Activated naive CD8-positive, alpha-beta T cell treated with anti-CD3 and anti-CD28 coated beads for 36 hours (primary cell): Measurements from ENCODE around the gene AIG1. TPM values are rescaled to one million over a fixed set of nuclear protein-coding genes. Genes with fewer than 3 reads are reported as not detected.
"Not testable (repeated sequence)": the region's sequence is repeated elsewhere in the genome, so short reads cannot be mapped to it uniquely, and the experiment has no call there.

Experiments
- DNase-seq: peaks from one replicate; pipeline ENCODE4 v3.0.0; 2021
- H3K27ac Mint-ChIP-seq: one replicate; pipeline ENCODE4 v1.8.0; 2022; ENCODE audit warnings: mild to moderate bottlenecking, moderate library complexity, mixed read lengths
- H3K27me3 Mint-ChIP-seq: one replicate; pipeline ENCODE4 v1.8.0; 2022; ENCODE audit warnings: mild to moderate bottlenecking, mixed read lengths
- H3K36me3 Mint-ChIP-seq: one replicate; pipeline ENCODE4 v1.8.0; 2021; ENCODE audit warnings: mild to moderate bottlenecking, mixed read lengths
- H3K4me1 Mint-ChIP-seq: one replicate; pipeline ENCODE4 v1.8.0; 2021; ENCODE audit warnings: mixed read lengths
- H3K4me3 Mint-ChIP-seq: one replicate; pipeline ENCODE4 v1.8.0; 2022; ENCODE audit warnings: mild to moderate bottlenecking, moderate library complexity, mixed read lengths
- H3K9me3 Mint-ChIP-seq: one replicate; pipeline ENCODE4 v1.8.0; 2022; ENCODE audit warnings: mixed read lengths
- total RNA-seq, 2 experiments: library from RNA; stranded (reverse); gene quantifications; one replicate each; pipeline ENCODE4 v1.2.3, GENCODE V29; 2021

The AIG1 gene
- total RNA-seq, 2 experiments from 2014 or later = 19.8 to 20.1 TPM

DNA sequence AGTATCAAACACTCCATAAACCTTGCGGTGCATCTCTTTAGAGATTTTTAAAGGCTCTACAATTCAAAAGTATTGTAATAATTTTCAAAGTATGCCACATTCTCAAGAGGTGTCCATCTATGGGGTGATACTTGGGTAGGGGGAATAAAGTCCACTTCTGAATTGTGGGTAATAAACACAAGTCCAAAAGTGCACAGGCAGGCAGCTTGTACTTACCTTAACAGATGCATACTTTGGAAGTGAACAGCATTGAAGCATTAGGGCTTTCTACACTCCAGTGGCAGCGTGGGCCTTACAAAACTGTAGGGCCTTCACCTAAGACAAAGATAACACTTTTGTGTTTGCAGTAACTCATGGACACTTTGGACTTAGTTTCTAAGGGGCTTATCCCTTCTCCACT, 58.6 kb downstream of the AIG1 start:
- Mint-ChIP-seq H3K27ac (no peak overlapping the region), H3K36me3 (peaks cover 16% of the 10 kb centered on the region), H3K9me3 (peaks cover 7% of the 10 kb centered on the region), H3K4me1 (no peaks in the 10 kb centered on the region), H3K27me3 (no peaks in the 10 kb centered on the region), H3K4me3 (no peak overlapping the region)
- DNase-seq = no peak

DNA sequence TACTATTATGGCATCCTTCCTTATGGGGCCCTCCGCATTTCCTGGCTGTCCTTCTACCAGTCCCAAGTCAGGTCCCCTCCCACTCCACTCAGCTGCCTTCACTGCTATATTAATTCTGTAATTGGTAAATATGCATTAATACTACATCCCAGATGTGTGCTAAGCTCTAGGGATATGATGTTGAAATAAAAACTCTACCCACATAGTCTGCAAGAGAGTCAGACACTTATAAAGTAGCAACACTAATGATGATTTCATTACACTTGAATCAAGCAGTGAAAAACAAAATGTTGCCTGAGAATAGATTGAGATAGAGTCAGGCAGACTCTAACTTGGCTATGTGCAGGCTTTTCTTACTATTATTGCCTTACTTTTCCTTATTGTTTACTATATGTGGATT, 62.4 kb downstream of the AIG1 start:
- Mint-ChIP-seq H3K9me3 (peaks cover 12% of the 10 kb centered on the region), H3K4me1 (peaks cover 7% of the 10 kb centered on the region), H3K4me3 (no peak overlapping the region), H3K36me3 (peaks cover 16% of the 10 kb centered on the region), H3K27ac (no peak overlapping the region), H3K27me3 (no peaks in the 10 kb centered on the region)
- no peak for DNase-seq

DNA sequence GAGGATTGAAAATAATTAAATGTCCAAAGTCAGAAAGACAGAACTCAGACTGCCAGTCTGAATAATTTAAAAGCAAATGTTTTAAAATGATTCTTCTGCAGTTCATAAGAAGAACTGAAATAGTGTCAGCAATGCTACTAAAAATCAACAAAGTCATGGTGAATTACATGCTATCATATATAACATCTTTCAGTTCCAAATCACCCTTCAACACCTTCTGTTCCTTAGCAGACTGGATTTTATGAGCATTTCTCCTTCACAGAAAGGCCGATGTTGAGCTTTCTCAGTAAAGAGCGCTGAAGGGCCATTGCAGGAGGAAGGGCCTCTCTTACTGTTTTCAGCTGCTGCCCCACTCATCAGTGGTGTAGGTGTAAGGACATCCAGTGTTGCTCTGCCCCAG, 63.3 kb downstream of the AIG1 start:
- Mint-ChIP-seq H3K9me3 (peaks cover 14% of the 10 kb centered on the region), H3K27me3 (no peaks in the 10 kb centered on the region), H3K4me3 (no peak overlapping the region), H3K4me1 (peaks cover 7% of the 10 kb centered on the region), H3K36me3 (peaks cover 22% of the 10 kb centered on the region), H3K27ac (no peak overlapping the region)
- no peak for DNase-seq

GRCh38 chr6:143125455-143125854, 64.8 kb downstream of the AIG1 start:
- Mint-ChIP-seq H3K27me3 (no peaks in the 10 kb centered on the region), H3K36me3 (peaks cover 19% of the 10 kb centered on the region), H3K4me1 (peaks cover 7% of the 10 kb centered on the region), H3K27ac (no peak overlapping the region), H3K4me3 (no peak overlapping the region), H3K9me3 (peaks cover 13% of the 10 kb centered on the region)
- no peak for DNase-seq

DNA sequence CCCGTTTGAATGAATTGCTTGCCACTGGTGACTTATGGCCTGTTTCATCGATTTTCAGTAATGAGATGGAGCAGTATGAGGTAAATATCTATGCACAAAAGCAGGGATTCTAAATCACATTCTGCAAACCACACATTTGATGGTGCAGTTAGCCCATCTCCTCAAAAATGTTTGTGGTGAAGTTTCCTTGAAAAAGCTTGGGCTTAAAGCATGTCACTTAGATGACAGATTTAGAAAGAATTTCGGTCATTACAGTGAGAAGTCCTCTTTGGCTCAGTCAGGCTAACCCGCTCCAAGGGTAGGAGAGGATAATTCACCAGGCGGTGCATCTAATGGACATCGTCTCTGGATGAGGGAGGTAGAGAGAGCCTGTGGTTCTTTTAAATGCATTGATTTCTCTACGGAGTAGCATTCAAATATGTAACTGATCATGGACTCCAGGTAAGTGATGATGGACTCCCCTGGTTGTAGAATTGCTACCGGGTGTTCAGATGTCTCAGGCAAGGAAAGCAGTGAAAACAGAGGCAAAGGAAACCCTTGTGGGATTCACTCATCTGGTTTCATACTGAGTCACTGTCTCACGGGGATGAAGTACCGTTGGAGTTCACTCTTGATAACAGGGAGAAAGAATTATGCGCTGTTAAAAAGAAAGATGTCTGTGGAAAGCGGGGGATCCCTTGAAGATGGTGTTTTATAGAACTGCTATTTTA, 65.3 kb downstream of the AIG1 start:
- peaks cover 24% of the 10 kb centered on the region for H3K36me3 Mint-ChIP-seq
- peaks cover 7% of the 10 kb centered on the region for H3K4me1 Mint-ChIP-seq
- no peaks in the 10 kb centered on the region for H3K27me3 Mint-ChIP-seq
- no peak for DNase-seq
- peaks cover 16% of the 10 kb centered on the region for H3K9me3 Mint-ChIP-seq
- no peak overlapping the region for H3K27ac Mint-ChIP-seq
- H3K4me3 Mint-ChIP-seq = no peak overlapping the region

DNA sequence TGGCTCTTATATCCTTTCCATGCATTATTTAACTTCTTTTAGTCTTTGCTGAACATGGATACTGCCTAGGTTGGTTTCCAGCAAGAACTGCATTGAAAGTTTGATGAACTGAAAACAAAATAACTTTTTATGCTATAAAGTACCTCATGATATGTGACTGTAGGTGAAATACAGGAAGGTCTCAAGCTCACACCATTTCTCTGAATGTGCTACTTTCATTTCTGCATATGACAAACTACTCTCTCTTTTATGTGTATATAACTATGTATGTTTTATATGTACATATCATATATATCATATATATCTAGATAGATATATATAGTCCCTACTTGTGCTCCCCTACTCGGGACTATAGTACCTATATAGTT, 65.9 kb downstream of the AIG1 start:
- Mint-ChIP-seq H3K27ac (no peak overlapping the region), H3K4me3 (no peak overlapping the region), H3K4me1 (peaks cover 7% of the 10 kb centered on the region), H3K9me3 (peaks cover 17% of the 10 kb centered on the region), H3K36me3 (peaks cover 25% of the 10 kb centered on the region), H3K27me3 (no peaks in the 10 kb centered on the region)
- no peak for DNase-seq

DNA sequence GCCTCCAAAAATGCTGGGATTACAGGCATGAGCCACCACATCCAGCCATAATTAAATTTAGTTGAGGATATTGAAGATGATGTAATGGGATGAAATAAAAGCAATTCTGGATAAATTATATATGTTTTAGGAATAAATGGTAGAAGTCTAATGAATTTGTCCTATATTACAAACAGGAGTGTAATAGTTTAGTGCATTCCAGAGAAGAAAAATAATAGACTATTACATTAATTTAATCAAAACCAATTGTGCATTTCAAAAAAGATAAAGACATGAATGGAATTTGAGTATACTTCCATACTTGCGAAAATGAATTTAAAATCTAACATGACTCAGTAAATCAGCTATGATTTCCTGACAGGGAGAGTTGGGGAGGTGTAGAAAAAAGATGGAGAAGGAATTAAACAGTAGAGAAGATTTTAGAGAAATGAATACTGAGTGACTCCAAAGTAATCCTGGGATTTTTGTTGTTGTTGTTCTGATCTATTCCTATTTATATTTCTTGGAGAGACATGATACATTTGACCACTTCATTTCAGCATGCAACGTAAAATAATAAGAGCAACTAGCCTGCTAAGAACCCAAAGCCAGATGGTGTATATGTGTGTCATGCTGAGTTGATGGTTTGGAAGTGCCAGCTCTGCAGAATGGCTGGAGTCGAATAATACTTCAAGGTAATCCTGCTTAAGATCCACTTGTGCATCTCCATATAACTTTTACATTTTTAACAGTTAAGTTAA, 67.4 kb downstream of the AIG1 start:
- Mint-ChIP-seq H3K4me3 (no peak overlapping the region), H3K27me3 (no peaks in the 10 kb centered on the region), H3K9me3 (peaks cover 23% of the 10 kb centered on the region), H3K4me1 (peaks cover 7% of the 10 kb centered on the region), H3K36me3 (peaks cover 26% of the 10 kb centered on the region), H3K27ac (no peak overlapping the region)
- DNase-seq = no peak

GRCh38 chr6:143128681-143129015, 68.0 kb downstream of the AIG1 start:
- Mint-ChIP-seq H3K36me3 (peaks cover 26% of the 10 kb centered on the region), H3K4me1 (peaks cover 7% of the 10 kb centered on the region), H3K4me3 (no peak overlapping the region)

GRCh38 chr6:143130928-143131327, 70.2 kb downstream of the AIG1 start:
- Mint-ChIP-seq H3K9me3 (peaks cover 30% of the 10 kb centered on the region), H3K4me3 (no peak overlapping the region), H3K4me1 (peaks cover 16% of the 10 kb centered on the region), H3K27ac (no peak overlapping the region), H3K27me3 (no peaks in the 10 kb centered on the region), H3K36me3 (peaks cover 33% of the 10 kb centered on the region)
- no peak for DNase-seq

More at GRCh38 chr6:143128681-143129015, 68.0 kb downstream of the AIG1 start:
- Mint-ChIP-seq H3K9me3 (peaks cover 26% of the 10 kb centered on the region), H3K27ac (no peak overlapping the region), H3K27me3 (no peaks in the 10 kb centered on the region)
- DNase-seq = no peak

- Mint-ChIP-seq H3K4me1 (peaks cover 44% of the 10 kb centered on the region), H3K4me3 (no peak overlapping the region), H3K36me3 (peaks cover 61% of the 10 kb centered on the region), H3K27ac (peak overlapping the region; percentile 88), H3K27me3 (no peaks in the 10 kb centered on the region), H3K9me3 (peaks cover 52% of the 10 kb centered on the region)
- no peak for DNase-seq
Observed at GRCh38 chr6:143135325-143135724, 74.6 kb downstream of the AIG1 start.

DNA sequence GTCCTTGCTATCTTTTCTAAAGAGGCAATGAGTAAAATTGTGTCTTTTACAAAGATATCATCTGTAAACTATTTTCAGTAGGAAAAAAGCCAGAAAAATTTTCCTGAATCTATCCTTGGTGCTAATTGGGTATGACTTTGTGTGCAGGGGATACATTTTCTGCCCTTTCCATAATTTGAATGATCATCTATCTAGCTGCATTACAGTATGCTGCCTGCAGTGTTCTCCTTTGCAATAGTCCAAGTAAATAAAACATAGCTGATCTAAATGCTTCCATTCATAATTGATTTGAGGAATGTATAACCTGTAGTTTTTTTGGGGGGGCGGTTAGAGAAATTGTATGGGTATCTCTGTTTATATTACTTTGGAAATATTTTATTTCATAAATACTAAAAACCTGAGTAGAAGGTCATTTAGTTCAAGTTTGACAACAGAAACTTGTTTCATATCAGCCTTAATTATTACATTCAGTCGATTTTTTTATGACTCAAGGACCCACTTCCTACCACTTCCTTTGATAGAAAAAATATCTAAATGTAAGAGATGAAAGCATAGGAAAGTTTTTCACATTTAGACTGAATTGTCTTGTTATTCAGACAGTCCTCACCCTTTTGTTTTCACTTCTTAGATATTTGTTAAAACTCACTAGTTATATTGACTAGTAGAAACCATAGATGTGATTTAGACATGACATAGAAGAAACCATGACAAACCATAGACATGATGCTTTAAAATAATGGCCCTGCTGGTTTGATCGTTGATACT, 75.3 kb downstream of the AIG1 start:
- no peak for DNase-seq
- peaks cover 61% of the 10 kb centered on the region for H3K36me3 Mint-ChIP-seq
- H3K27ac Mint-ChIP-seq = peak overlapping the region; percentile 88
- no peaks in the 10 kb centered on the region for H3K27me3 Mint-ChIP-seq
- peaks cover 48% of the 10 kb centered on the region for H3K4me1 Mint-ChIP-seq
- peak overlapping the region; percentile 41 for H3K4me3 Mint-ChIP-seq
- H3K9me3 Mint-ChIP-seq = peaks cover 55% of the 10 kb centered on the region

DNA sequence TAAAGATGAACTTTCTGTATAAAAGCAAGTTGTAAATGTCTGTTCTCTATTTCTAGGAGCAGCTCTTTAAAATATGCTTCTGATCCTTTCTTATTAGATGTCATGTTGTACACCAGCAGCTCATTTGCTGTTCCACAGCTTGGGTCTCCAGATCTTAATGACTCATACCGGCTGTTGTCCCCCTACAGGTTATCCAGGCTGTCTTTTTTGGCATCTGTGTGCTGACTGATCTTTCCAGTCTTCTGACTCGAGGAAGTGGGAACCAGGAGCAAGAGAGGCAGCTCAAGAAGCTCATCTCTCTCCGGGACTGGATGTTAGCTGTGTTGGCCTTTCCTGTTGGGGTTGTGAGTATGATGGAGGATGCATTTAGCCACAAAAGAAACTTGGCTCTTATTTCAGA, 76.0 kb downstream of the AIG1 start:
- H3K4me1 Mint-ChIP-seq = peaks cover 48% of the 10 kb centered on the region
- peak overlapping the region; percentile 88 for H3K27ac Mint-ChIP-seq
- H3K4me3 Mint-ChIP-seq = peak overlapping the region; percentile 41
- peaks cover 60% of the 10 kb centered on the region for H3K36me3 Mint-ChIP-seq
- no peaks in the 10 kb centered on the region for H3K27me3 Mint-ChIP-seq
- peaks cover 52% of the 10 kb centered on the region for H3K9me3 Mint-ChIP-seq
- no peak for DNase-seq

GRCh38 chr6:143139239-143139784, 78.6 kb downstream of the AIG1 start:
- H3K4me1 Mint-ChIP-seq = peaks cover 50% of the 10 kb centered on the region
- H3K36me3 Mint-ChIP-seq = peaks cover 74% of the 10 kb centered on the region
- H3K9me3 Mint-ChIP-seq = peaks cover 42% of the 10 kb centered on the region
- DNase-seq = peak; percentile 16
- H3K4me3 Mint-ChIP-seq = no peak overlapping the region
- H3K27me3 Mint-ChIP-seq = no peaks in the 10 kb centered on the region
- H3K27ac Mint-ChIP-seq = peak overlapping the region; percentile 91

DNA sequence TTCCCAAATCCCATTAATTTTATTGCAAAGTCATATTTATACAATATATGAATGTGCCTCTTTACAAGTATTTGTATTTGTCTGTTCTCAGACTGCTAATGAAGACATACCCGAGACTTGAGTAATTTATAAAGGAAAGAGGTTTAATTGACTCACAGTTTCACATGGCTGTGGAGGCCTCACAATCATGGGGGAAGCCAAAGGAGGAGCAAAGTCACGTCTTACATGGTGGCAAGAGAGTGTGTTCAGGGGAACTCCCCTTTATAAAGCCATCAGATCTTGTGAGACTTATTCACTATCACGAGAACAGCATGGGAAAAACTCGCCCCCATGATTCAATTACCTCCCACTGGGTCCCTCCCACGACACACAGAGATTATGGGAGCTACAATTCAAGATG, 79.2 kb downstream of the AIG1 start:
- Mint-ChIP-seq H3K9me3 (peaks cover 42% of the 10 kb centered on the region), H3K36me3 (peaks cover 76% of the 10 kb centered on the region), H3K4me1 (peaks cover 50% of the 10 kb centered on the region), H3K27ac (peak overlapping the region; percentile 91)
- peak; percentile 57 for DNase-seq
- H3K27me3 Mint-ChIP-seq, H3K4me3 Mint-ChIP-seq: not testable (repeated sequence)

- Mint-ChIP-seq H3K9me3 (peaks cover 41% of the 10 kb centered on the region), H3K27me3 (no peaks in the 10 kb centered on the region), H3K4me3 (no peak overlapping the region), H3K36me3 (peaks cover 72% of the 10 kb centered on the region), H3K4me1 (peaks cover 43% of the 10 kb centered on the region), H3K27ac (no peak overlapping the region)
- no peak for DNase-seq
Observed at GRCh38 chr6:143140767-143141166, 80.1 kb downstream of the AIG1 start.
